GM12878 (cell line): ENCODE results near the gene ADCY2. TPM values are rescaled to one million over a fixed set of nuclear protein-coding genes. Genes with fewer than 3 reads are reported as not detected.

Source experiments
- ATAC-seq: fragments of 200-7000 bp; cut with Tn5 transposase; 3 replicates; pipeline ENCODE4 v1.9.1; 2020; ENCODE audit warnings: mild to moderate bottlenecking, moderate library complexity
- BruUV-seq: library from RNA; stranded (reverse); fragments of 400-500 nt; replicated peaks from 2 replicates; lab custom pipeline; 2021; lab: Mats Ljungman, UMichigan
- CTCF ChIA-PET: fragments of 300-600 bp; sonication (Branson Sonifier 250); formaldehyde crosslinking; extraction: SDS; loops from one replicate; lab custom pipeline; 2021; ENCODE audit warnings: inconsistent platforms; lab: Yijun Ruan, JAX
- POLR2A ChIA-PET: fragments of 350-600 bp; formaldehyde crosslinking; extraction: SDS; loops from one replicate; lab custom pipeline; 2021; ENCODE audit warnings: inconsistent platforms; lab: Charles Lee
- RAD21 ChIA-PET: fragments of 300-600 bp; sonication (Branson Sonifier 250); formaldehyde crosslinking; loops from one replicate; lab custom pipeline; 2023; ENCODE audit warnings: antibody characterized with exemption; ENCODE audit not compliant: unreplicated experiment; lab: Charles Lee
- SMC1A ChIA-PET: fragments of 300-600 bp; sonication (Branson Sonifier 250); formaldehyde crosslinking; loops from one replicate; lab custom pipeline; 2023; ENCODE audit not compliant: unreplicated experiment, uncharacterized antibody; lab: Charles Lee
- DNase-seq: peaks from one replicate; pipeline ENCODE4 v3.0.0-alpha.2; 2011; ENCODE audit warnings: low read depth, low spot score
- FAIRE-seq: peaks from 3 replicates; lab custom pipeline; 2011; peaks lifted over from hg19 to GRCh38; lab: Jason Lieb, UNC
- H2AFZ ChIP-seq: 2 replicates; pipeline ENCODE4 v1.6.0; 2011; ENCODE audit warnings: low read depth, low read length, control low read depth; ENCODE audit not compliant: control insufficient read depth
- H3K27ac ChIP-seq: 2 replicates; pipeline ENCODE4 v1.5.1; 2011; ENCODE audit warnings: control low read depth; ENCODE audit not compliant: control insufficient read depth, insufficient read depth
- H3K27me3 ChIP-seq, 2 experiments: replicated peaks in 1 of 2; 2 replicates each; pipeline versions ENCODE4 v1.6.0 to v1.6.1; 2011; ENCODE audit warnings: low read length in 1 of 2; ENCODE audit not compliant: control insufficient read depth in 2 of 2, insufficient read depth in 2 of 2
- H3K36me3 ChIP-seq, 2 experiments: 2 replicates each; pipeline ENCODE4 v1.5.1; 2011; ENCODE audit warnings: low read length in 1 of 2; ENCODE audit not compliant: control insufficient read depth in 2 of 2, insufficient read depth in 2 of 2
- H3K4me1 ChIP-seq: 2 replicates; pipeline ENCODE4 v1.6.1; 2011; ENCODE audit warnings: mild to moderate bottlenecking, low read length, moderate library complexity, mixed read lengths; ENCODE audit not compliant: control insufficient read depth, insufficient read depth
- H3K4me2 ChIP-seq: 2 replicates; pipeline ENCODE4 v1.6.0; 2011; ENCODE audit warnings: control low read depth; ENCODE audit not compliant: control insufficient read depth, insufficient read depth
- H3K4me3 ChIP-seq: fragments of 200-600 bp; sonication (generic); 2 replicates; pipeline ENCODE4 v1.5.1; 2016
- H3K79me2 ChIP-seq: 2 replicates; pipeline ENCODE4 v1.6.0; 2011; ENCODE audit warnings: low read length; ENCODE audit not compliant: control insufficient read depth, insufficient read depth
- H3K9ac ChIP-seq: 2 replicates; pipeline ENCODE4 v1.8.0; 2011; ENCODE audit warnings: low read length, control low read depth, mixed read lengths; ENCODE audit not compliant: control insufficient read depth, insufficient read depth
- H3K9me3 ChIP-seq: replicated peaks from 3 replicates; pipeline ENCODE4 v1.5.1; 2011; ENCODE audit warnings: mild to moderate bottlenecking, low read length; ENCODE audit not compliant: control insufficient read depth, insufficient read depth
- H4K20me1 ChIP-seq: 2 replicates; pipeline ENCODE4 v1.6.0; 2011; ENCODE audit not compliant: control insufficient read depth, insufficient read depth
- DPF2 ChIP-seq: fragments of 450-650 bp; IDR thresholded peaks from 2 replicates; pipeline ENCODE4 v1.6.1; 2017; ENCODE audit warnings: mild to moderate bottlenecking
- MEF2A ChIP-seq: IDR thresholded peaks from 2 replicates; pipeline ENCODE4 v1.6.1; 2011; ENCODE audit warnings: low read depth, mild to moderate bottlenecking, low read length, moderate library complexity; ENCODE audit not compliant: insufficient read depth
- ZBTB40 ChIP-seq: fragments of 450-650 bp; IDR thresholded peaks from 2 replicates; pipeline ENCODE4 v1.6.1; 2016; ENCODE audit warnings: mild to moderate bottlenecking, moderate library complexity, borderline replicate concordance
- in situ Hi-C: fragments of 300-500 bp; cut with MboI; formaldehyde crosslinking; loops from 9 replicates; pipeline ENCODE4 v1.14.3; 2018; ENCODE audit warnings: mixed read lengths
- intact Hi-C: fragments of 100-400 bp; cut with micrococcal nuclease; formaldehyde crosslinking; loops from one replicate; pipeline ENCODE4 v1.14.2; 2022; ENCODE audit not compliant: unreplicated experiment
- polyA plus RNA-seq, 11 experiments: library from polyadenylated mRNA; depleted of rRNA in 4 of 11; unstranded in 6 of 11; stranded (reverse) in 5 of 11; fragments of >200 nt; fragmentation: Nextera tagmentation in 4 of 11; fragmentation: Illumina TruSeq in 1 of 11; extraction: Ambion mirVana in 4 of 11; extraction: Trizol in 1 of 11; gene quantifications; 1 replicate in 1 of 11; 2 replicates in 10 of 11; pipeline versions ENCODE4 v1.2.1 to v1.2.3, GENCODE V29; 2011 to 2016; ENCODE audit warnings: inconsistent platforms in 2 of 11, missing spikeins in 2 of 11, low read depth in 1 of 11
- total RNA-seq, 4 experiments: library from RNA; depleted of rRNA in 3 of 4; stranded (reverse); fragments of >200 nt in 3 of 4; fragmentation: Illumina TruSeq in 1 of 4; extraction: Trizol in 1 of 4; gene quantifications; 2 replicates each; pipeline versions ENCODE4 v1.2.1 to v1.2.3, GENCODE V29; 2013 to 2021

ADCY2 gene
- total and polyA plus RNA-seq, 10 of the 15 experiments (the other 5 are each of a cell fraction or from before 2014, with no cell fraction given): 0.07 to 0.26 TPM; not detected in 8

DNA sequence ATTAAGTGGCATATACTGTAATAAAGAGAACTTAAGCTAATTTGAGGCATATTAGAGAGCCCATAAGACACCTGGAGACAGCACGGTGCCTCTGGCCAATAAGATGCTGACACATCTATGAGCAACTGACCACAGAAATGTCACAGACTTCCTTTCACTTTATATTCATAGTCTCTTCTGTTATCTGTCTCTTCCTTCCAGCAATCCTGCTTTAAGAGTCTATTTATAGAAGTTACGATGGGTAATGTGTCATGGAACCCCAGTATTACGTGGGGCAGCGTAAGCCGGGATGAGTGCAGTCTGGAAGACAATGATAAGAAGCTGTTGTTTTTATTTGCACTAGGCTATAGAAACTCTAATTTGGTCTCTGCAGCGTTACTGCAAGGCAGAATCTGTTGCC lies 318.2 kb downstream of the ADCY2 start (continued):
- no peak for TF ChIP-seq ZBTB40
- no peak for TF ChIP-seq DPF2

- no TSS peak for BruUV-seq
- CTCF ChIA-PET: no interaction called here
- RAD21 ChIA-PET: no interaction called here
- in situ Hi-C loops: no loop called here
- H3K27me3 ChIP-seq: no peaks in the 10 kb centered on the region
- no peak overlapping the region for H3K9ac ChIP-seq
- SMC1A ChIA-PET: no interaction called here
- H3K4me2 ChIP-seq: no peak overlapping the region
- no peaks in the 10 kb centered on the region for H3K9me3 ChIP-seq
- H4K20me1 ChIP-seq: no peaks in the 10 kb centered on the region
- H2AFZ ChIP-seq: no peak overlapping the region
- no peaks in the 10 kb centered on the region for H3K36me3 ChIP-seq
- no peak for TF ChIP-seq MEF2A
- intact Hi-C loops: no loop called here
- H3K27ac ChIP-seq: no peak overlapping the region
- no peak for FAIRE-seq
- no peaks in the 10 kb centered on the region for H3K4me1 ChIP-seq
- POLR2A ChIA-PET: no interaction called here
- ATAC-seq: no peak
- no peaks in the 10 kb centered on the region for H3K79me2 ChIP-seq
- no peak overlapping the region for H3K4me3 ChIP-seq
- DNase-seq: no peak
Observed at GRCh38 chr5:7714697-7715096, 318.8 kb downstream of the ADCY2 start.
